Measurements from ENCODE around the gene RABIF. TPM values are rescaled to one million over a fixed set of nuclear protein-coding genes. Genes with fewer than 3 reads are reported as not detected.

The RABIF gene
- total RNA-seq, 1 donor from 2014 or later, result 7.0 TPM

DNA sequence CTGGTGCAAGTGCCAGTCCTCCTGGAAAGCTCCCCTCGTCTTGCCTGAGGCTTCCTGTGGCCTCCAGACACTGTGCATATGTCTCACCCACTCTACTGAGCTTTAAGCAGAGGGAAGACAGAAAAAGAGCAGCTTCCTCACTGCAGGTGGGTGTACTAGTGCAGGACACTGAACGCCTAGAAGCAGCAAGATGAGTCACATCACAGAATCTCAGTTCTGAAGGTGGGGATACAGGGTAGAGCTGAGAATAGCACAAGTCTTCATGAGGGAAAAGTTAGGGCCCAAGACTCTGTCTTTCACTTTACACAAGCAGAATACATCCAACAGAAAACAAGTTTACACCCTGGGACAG is 40.8 kb downstream of the RABIF start:
- no peaks in the 10 kb centered on the region for H3K4me1 Mint-ChIP-seq (ENCODE audit: unreplicated experiment)
- TF ChIP-seq, protein P1, sequence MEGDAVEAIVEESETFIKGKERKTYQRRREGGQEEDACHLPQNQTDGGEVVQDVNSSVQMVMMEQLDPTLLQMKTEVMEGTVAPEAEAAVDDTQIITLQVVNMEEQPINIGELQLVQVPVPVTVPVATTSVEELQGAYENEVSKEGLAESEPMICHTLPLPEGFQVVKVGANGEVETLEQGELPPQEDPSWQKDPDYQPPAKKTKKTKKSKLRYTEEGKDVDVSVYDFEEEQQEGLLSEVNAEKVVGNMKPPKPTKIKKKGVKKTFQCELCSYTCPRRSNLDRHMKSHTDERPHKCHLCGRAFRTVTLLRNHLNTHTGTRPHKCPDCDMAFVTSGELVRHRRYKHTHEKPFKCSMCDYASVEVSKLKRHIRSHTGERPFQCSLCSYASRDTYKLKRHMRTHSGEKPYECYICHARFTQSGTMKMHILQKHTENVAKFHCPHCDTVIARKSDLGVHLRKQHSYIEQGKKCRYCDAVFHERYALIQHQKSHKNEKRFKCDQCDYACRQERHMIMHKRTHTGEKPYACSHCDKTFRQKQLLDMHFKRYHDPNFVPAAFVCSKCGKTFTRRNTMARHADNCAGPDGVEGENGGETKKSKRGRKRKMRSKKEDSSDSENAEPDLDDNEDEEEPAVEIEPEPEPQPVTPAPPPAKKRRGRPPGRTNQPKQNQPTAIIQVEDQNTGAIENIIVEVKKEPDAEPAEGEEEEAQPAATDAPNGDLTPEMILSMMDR (conservative IDR thresholded peaks at IDR 0.05), result no peak
- H3K36me3 Mint-ChIP-seq, result peaks cover 3% of the 10 kb centered on the region
- H3K4me3 Mint-ChIP-seq, result no peak overlapping the region
- no peak for DNase-seq (ENCODE audit: extremely low spot score, unreplicated experiment)
- no peak overlapping the region for H3K27ac Mint-ChIP-seq
- H3K9me3 Mint-ChIP-seq, result no peaks in the 10 kb centered on the region
- H3K27me3 Mint-ChIP-seq, result no peaks in the 10 kb centered on the region

DNA sequence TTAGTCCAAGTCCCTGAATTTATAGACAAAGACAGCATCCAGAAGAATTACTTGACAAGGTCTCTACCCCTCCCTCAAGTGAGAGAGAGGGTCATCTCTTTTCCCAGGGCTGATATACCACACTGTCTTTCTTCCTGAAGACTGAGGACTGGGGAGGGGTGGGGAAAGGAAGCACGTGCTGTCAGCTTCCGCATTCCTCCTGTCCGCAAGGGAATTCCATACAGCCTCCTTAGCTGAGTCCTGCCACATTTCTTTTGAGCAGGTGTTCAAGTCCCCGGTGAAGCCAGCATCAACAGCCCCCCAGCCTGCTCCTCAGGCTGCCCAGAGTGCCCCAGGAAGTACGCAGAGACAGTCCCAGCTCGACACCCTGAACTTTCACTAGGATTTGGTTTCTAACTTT is 44.0 kb downstream of the RABIF start:
- DNase-seq (ENCODE audit: extremely low spot score, unreplicated experiment), result no peak
- Mint-ChIP-seq H3K9me3 (no peaks in the 10 kb centered on the region), H3K4me3 (no peak overlapping the region), H3K27me3 (no peaks in the 10 kb centered on the region), H3K4me1 (ENCODE audit: unreplicated experiment) (no peaks in the 10 kb centered on the region), H3K27ac (no peak overlapping the region), H3K36me3 (peaks cover 3% of the 10 kb centered on the region)
- TF ChIP-seq, protein P1 (conservative IDR thresholded peaks at IDR 0.05), result no peak

DNA sequence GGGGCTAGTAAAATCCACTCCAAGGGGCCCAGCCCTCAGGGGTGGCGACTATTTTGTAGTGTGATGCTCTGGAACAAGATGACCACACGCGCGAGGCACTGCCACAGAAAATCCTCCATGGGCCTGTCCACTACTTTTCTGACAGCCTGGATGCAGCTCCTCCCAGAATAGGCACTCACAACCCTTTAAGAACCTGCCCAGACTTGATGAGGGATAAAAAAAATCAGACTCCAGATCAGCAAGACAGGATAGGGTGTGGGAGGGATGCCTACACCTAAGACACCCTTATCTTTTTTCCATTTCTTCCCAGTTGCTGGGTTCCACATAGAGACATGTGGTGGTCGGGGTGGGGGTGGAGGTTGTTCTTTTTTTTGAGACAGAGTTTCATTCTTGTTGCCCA is 44.7 kb downstream of the RABIF start:
- Mint-ChIP-seq H3K4me3 (no peak overlapping the region), H3K9me3 (no peaks in the 10 kb centered on the region), H3K27ac (peak overlapping the region; percentile 56), H3K27me3 (no peaks in the 10 kb centered on the region), H3K4me1 (ENCODE audit: unreplicated experiment) (no peaks in the 10 kb centered on the region), H3K36me3 (peaks cover 3% of the 10 kb centered on the region)
- DNase-seq (ENCODE audit: extremely low spot score, unreplicated experiment), result no peak
- TF ChIP-seq, protein P1 (conservative IDR thresholded peaks at IDR 0.05), result no peak

DNA sequence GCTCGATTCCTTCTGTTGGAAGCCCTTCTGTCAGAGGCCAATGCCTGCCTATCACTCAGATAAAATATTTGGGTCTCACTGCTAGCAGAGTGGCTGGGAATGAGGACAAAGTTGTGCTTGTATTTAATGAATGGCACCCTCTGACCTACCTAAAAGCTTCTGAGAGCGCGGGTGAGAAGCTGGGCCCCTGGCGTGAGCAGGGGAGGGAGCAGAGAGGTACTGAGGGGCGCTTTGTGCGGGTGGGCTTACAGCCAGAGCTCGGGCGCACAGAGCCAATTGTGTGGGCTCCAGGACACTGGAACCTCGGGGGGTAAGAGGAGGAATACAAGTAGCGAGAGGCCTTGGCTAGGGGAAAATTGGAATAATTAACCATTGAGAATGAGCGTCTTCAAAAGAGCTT is 45.9 kb downstream of the RABIF start:
- TF ChIP-seq, protein P1 (conservative IDR thresholded peaks at IDR 0.05), result no peak
- Mint-ChIP-seq H3K4me1 (ENCODE audit: unreplicated experiment) (no peaks in the 10 kb centered on the region), H3K4me3 (no peak overlapping the region)

DNA sequence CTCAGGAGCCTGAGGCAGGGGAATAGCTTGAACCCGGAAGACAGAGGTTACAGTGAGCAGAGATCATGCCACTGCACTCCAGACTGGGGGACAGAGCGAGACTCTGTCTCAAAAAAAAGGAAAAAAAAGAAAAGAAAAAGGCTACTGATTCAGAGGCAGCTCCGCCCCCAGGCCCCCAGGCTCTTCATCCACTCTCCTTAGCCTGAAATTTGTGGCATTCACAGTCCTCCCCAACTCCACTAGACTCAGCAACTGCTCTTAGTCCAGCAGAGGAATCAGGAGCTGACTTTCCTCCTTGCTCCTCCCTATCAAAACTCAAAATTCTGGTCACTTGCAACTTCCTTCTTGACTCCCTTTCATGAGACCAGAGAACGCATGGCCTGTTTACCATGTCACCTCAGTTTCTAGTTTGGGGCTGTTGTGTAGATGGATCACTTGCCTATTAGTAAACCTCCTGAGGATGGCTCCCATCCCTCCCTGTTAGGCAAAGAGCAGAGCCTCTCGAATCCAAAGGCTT is 51.1 kb downstream of the RABIF start:
- peak overlapping the region; percentile 1 for H3K4me3 Mint-ChIP-seq
- no peaks in the 10 kb centered on the region for H3K9me3 Mint-ChIP-seq
- DNase-seq (ENCODE audit: extremely low spot score, unreplicated experiment), result no peak
- TF ChIP-seq, protein P1 (conservative IDR thresholded peaks at IDR 0.05), result no peak
- peak overlapping the region; percentile 25 for H3K27ac Mint-ChIP-seq
- peaks cover 13% of the 10 kb centered on the region for H3K4me1 Mint-ChIP-seq (ENCODE audit: unreplicated experiment)
- H3K36me3 Mint-ChIP-seq, result no peaks in the 10 kb centered on the region
- H3K27me3 Mint-ChIP-seq, result no peaks in the 10 kb centered on the region

More for the DNA sequence above, 45.9 kb downstream of the RABIF start:
- H3K36me3 Mint-ChIP-seq, result peaks cover 3% of the 10 kb centered on the region
- H3K27me3 Mint-ChIP-seq, result no peaks in the 10 kb centered on the region
- H3K9me3 Mint-ChIP-seq, result no peaks in the 10 kb centered on the region
- no peak overlapping the region for H3K27ac Mint-ChIP-seq
- no peak for DNase-seq (ENCODE audit: extremely low spot score, unreplicated experiment)

Data from type B pancreatic cell (in vitro differentiated cells).